HCT116 (cell line): ENCODE measurements around the gene CEMP1.

Experiments
- CTCF ChIP-seq, 3 experiments: fragments of 200-600 bp in 1 of 3; sonication (generic) in 1 of 3; IDR thresholded peaks in 2 of 3; conservative IDR thresholded peaks in 1 of 3; 2 replicates each; pipeline ENCODE4 v1.5.1; 2012 to 2017; ENCODE audit warnings: low read depth in 2 of 3, low read length in 2 of 3, antibody characterized with exemption in 1 of 3, borderline replicate concordance in 1 of 3, control low read depth in 1 of 3, mild to moderate bottlenecking in 1 of 3, mixed read lengths in 1 of 3, mixed run types in 1 of 3, moderate library complexity in 1 of 3; ENCODE audit not compliant: insufficient read depth in 1 of 3
- EZH2 ChIP-seq: fragments of 200-600 bp; sonication (generic); IDR thresholded peaks from 2 replicates; pipeline ENCODE4 v1.6.1; 2017; ENCODE audit warnings: antibody characterized with exemption, mixed run types
- EZH2phosphoT487 ChIP-seq: fragments of 200-600 bp; IDR thresholded peaks from 2 replicates; pipeline ENCODE4 v1.6.1; 2018; ENCODE audit warnings: antibody characterized with exemption, borderline replicate concordance
- POLR2A ChIP-seq: IDR thresholded peaks from 2 replicates; pipeline ENCODE4 v1.7.0; 2011; ENCODE audit warnings: borderline replicate concordance; ENCODE audit not compliant: insufficient read depth, insufficient read length; ENCODE audit errors: extremely low read depth
- POLR2AphosphoS5 ChIP-seq: IDR thresholded peaks from 2 replicates; pipeline ENCODE4 v1.6.1; 2011; ENCODE audit warnings: mild to moderate bottlenecking, low read depth, low read length, moderate library complexity
- RAD21 ChIP-seq: IDR thresholded peaks from 2 replicates; pipeline ENCODE4 v1.6.1; 2012; ENCODE audit warnings: low read depth, mild to moderate bottlenecking
- REST ChIP-seq: IDR thresholded peaks from 2 replicates; pipeline ENCODE4 v1.6.1; 2012; ENCODE audit warnings: low read depth
- SRF ChIP-seq: IDR thresholded peaks from 2 replicates; pipeline ENCODE4 v1.6.1; 2012; ENCODE audit warnings: low read depth
- ZBTB33 ChIP-seq: IDR thresholded peaks from 2 replicates; pipeline ENCODE4 v1.6.1; 2011; ENCODE audit warnings: mild to moderate bottlenecking, low read length, moderate library complexity; ENCODE audit not compliant: insufficient replicate concordance; ENCODE audit errors: extremely low read depth
- ZNF274 ChIP-seq: fragments of 200-500 bp; sonication (Bioruptor generic); IDR thresholded peaks from 2 replicates; pipeline ENCODE4 v1.6.1; 2014; ENCODE audit warnings: mild to moderate bottlenecking, low read depth, low read length, inconsistent platforms

- TF ChIP-seq POLR2A (no peak), CTCF (IDR thresholded peaks at IDR 0.05 in 2 of 3, conservative IDR thresholded peaks at IDR 0.05 in 1 of 3; ENCODE audit: borderline replicate concordance in 1 of 3, insufficient read depth in 1 of 3, low read depth in 2 of 3, low read length in 2 of 3) (no peak), SRF (no peak), POLR2AphosphoS5 (no peak), EZH2phosphoT487 (no peak), EZH2 (no peak), REST (no peak), ZNF274 (no peak), ZBTB33 (no peak), RAD21 (no peak)
These were observed 46.2 kb downstream of the CEMP1 start for GRCh38 chr16:2484898-2485508.
